Measurements from ENCODE around the gene DDA1. TPM values are rescaled to one million over a fixed set of nuclear protein-coding genes. Genes with fewer than 3 reads are reported as not detected.
A peak's percentile ranks its signal among the peaks of the same experiment; 100 is the strongest.

DDA1 gene
- total and polyA plus RNA-seq, 9 of the 15 experiments (the other 6 are each of a cell fraction or from before 2014, with no cell fraction given), result 1.4 to 83.8 (median 33.8) TPM

GRCh38 chr19:17338433-17339078 is 29.2 kb downstream of the DDA1 start (continued):
- TF ChIP-seq MYBL2 (IDR thresholded peaks at IDR 0.05; ENCODE audit: low read depth), result no peak
- TF ChIP-seq MYBL2 (CRISPR knock-in tag; IDR thresholded peaks at IDR 0.05; ENCODE audit: borderline replicate concordance), result peak; percentile 67; the same call in 1 of the 2 replicates
- TF ChIP-seq SRSF3 (IDR thresholded peaks at IDR 0.05; ENCODE audit: insufficient read depth, low read length), result no peak
- 0 out of 2 replicates have a peak, but pooled peaks have one; percentile 65 for TF ChIP-seq NR3C1 (CRISPR knock-in tag; IDR thresholded peaks at IDR 0.05)
- no peak for TF ChIP-seq ZNF3 (CRISPR knock-in tag; IDR thresholded peaks at IDR 0.05)

- no TSS peak for BruUV-seq (replicated peaks)
- FAIRE-seq (no peak), DNase-seq (ENCODE audit: extremely low read depth in 1 of 4, low spot score in 3 of 4) (peak; percentile 55 to 73 (median 66)), ATAC-seq (no peak)
- in situ Hi-C loops (cut with MboI), result no loop called here
- H2AFZ ChIP-seq (ENCODE audit: low read depth, low read length), result no peak overlapping the region
- no peaks in the 10 kb centered on the region; the same call in 1 of the 2 replicates for H4K20me1 ChIP-seq (replicated peaks; ENCODE audit: control insufficient read depth, insufficient read depth, low read length)
- intact Hi-C loops (cut with micrococcal nuclease), result no loop called here
- ChIA-PET POLR2A (interaction anchor here (0.7 kb wide), 1 partner anchor 80 kb away, joined by 8 read pairs; no protein-coding TSS in a partner anchor), CTCF (ENCODE audit: low intra/inter-chr PET ratio) (no interaction called here)
- 90% methylated on average over 29 of the region's 34 CpGs for WGBS (ENCODE audit: insufficient coverage, low coverage, missing lambda C conversion rate)
- H3K36me3 ChIP-seq (ENCODE audit: control insufficient read depth, insufficient read depth, low read length), result peaks cover 24% of the 10 kb centered on the region; the same call in 1 of the 3 replicates
- H3K9me1 ChIP-seq (ENCODE audit: control insufficient read depth, insufficient read depth, low read length), result no peaks in the 10 kb centered on the region
- H3K79me2 ChIP-seq (ENCODE audit: control insufficient read depth, insufficient read depth, low read length), result peaks cover 22% of the 10 kb centered on the region
- H3K4me3 ChIP-seq, result no peak overlapping the region
- no peak overlapping the region for H3K4me2 ChIP-seq (ENCODE audit: insufficient read depth, low read length)
- no peak overlapping the region for H3K27ac ChIP-seq (ENCODE audit: extremely low read depth, low read depth, low read length)
- H3K4me1 ChIP-seq (replicated peaks in 1 of 2; ENCODE audit: control insufficient read depth in 2 of 2, insufficient read depth in 2 of 2, low read length in 2 of 2), result peaks cover 15 to 59% of the 10 kb centered on the region in 2 experiments; a peak in 4 of 5 replicates
- peak overlapping the region in 1 of 2 experiments; percentile 90; a peak in 1 of 4 replicates for H3K9ac ChIP-seq (ENCODE audit: insufficient read depth in 1 of 2, low read depth in 2 of 2, low read length in 2 of 2)
- no peaks in the 10 kb centered on the region for H3K9me3 ChIP-seq (replicated peaks; ENCODE audit: control insufficient read depth, insufficient read depth, low read depth, low read length)
- no peaks in the 10 kb centered on the region for H3K27me3 ChIP-seq (ENCODE audit: control insufficient read depth in 2 of 2, insufficient read depth in 2 of 2, low read length in 2 of 2)
- TF ChIP-seq SUPT5H (IDR thresholded peaks at IDR 0.05), result no peak
- TF ChIP-seq HOXB6 (CRISPR knock-in tag; IDR thresholded peaks at IDR 0.05; ENCODE audit: borderline replicate concordance), result no peak
- TF ChIP-seq ZNF253 (CRISPR knock-in tag; conservative IDR thresholded peaks at IDR 0.05), result no peak
- TF ChIP-seq ZNF311 (CRISPR knock-in tag; IDR thresholded peaks at IDR 0.05), result no peak
- 0 out of 2 replicates have a peak, but pooled peaks have one; percentile 29 for TF ChIP-seq ARID4B (CRISPR knock-in tag; IDR thresholded peaks at IDR 0.05)
- peak; percentile 38 for TF ChIP-seq RBFOX2 (IDR thresholded peaks at IDR 0.05; ENCODE audit: low read depth, low read length)
- no peak for TF ChIP-seq MCM7 (IDR thresholded peaks at IDR 0.05)
- no peak for TF ChIP-seq ZSCAN29 (IDR thresholded peaks at IDR 0.05)
Measured at GRCh38 chr19:17339088-17339741, 29.9 kb downstream of the DDA1 start.

All from K562 (cell line).